OCI-LY1 (cell line): Measurements from ENCODE around the gene PVALB.

Experiments used
- EZH2 ChIP-seq: fragments of 200-600 bp; sonication (generic), shearing (Covaris generic); IDR thresholded peaks from 2 replicates; pipeline ENCODE4 v1.8.0; 2017; ENCODE audit warnings: borderline replicate concordance, mixed run types, mild to moderate bottlenecking, antibody characterized with exemption, low read length, moderate library complexity, mixed read lengths
- TF ChIP-seq, protein P1 (sequence below): fragments of 200-600 bp; sonication (generic), shearing (Covaris generic); IDR thresholded peaks from 2 replicates; pipeline ENCODE4 v1.5.1; 2017; ENCODE audit warnings: mild to moderate bottlenecking, antibody characterized with exemption, low read length, moderate library complexity, mixed read lengths

DNA sequence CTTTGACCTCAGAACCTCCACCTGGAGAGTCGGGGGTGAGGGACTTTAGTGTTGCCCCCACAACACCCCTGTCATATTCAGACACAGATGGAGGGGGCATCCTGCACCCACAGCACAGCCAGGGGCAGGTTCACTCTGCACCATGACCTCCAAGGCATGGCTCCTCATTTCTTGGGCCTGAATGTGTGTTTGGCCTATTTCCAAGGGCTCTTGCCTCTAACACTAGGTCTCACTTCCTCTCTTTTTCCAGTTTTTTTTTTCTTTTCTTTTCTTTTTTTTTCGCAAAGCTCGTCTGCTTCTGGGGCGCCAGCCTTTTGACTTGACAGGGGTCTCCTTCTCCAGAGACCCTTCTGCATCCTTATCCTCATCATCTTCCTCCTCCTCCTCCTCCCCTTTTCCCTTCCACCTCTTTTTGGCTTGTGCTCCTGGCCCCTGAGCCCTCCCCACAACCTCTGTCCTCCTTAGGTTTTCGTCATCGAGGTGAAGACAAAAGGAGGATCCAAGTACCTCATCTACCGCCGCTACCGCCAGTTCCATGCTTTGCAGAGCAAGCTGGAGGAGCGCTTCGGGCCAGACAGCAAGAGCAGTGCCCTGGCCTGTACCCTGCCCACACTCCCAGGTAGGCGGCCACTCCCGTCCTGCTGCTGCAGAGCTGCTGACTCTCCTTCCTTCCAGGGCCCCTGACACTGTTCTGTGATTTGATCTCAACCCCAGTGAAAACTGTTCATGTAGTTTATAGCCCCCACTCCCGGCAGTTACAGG, 47.8 kb upstream of the PVALB start:
- TF ChIP-seq, protein P1, sequence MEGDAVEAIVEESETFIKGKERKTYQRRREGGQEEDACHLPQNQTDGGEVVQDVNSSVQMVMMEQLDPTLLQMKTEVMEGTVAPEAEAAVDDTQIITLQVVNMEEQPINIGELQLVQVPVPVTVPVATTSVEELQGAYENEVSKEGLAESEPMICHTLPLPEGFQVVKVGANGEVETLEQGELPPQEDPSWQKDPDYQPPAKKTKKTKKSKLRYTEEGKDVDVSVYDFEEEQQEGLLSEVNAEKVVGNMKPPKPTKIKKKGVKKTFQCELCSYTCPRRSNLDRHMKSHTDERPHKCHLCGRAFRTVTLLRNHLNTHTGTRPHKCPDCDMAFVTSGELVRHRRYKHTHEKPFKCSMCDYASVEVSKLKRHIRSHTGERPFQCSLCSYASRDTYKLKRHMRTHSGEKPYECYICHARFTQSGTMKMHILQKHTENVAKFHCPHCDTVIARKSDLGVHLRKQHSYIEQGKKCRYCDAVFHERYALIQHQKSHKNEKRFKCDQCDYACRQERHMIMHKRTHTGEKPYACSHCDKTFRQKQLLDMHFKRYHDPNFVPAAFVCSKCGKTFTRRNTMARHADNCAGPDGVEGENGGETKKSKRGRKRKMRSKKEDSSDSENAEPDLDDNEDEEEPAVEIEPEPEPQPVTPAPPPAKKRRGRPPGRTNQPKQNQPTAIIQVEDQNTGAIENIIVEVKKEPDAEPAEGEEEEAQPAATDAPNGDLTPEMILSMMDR, result no peak
- no peak for TF ChIP-seq EZH2
